Skeletal muscle satellite cell (primary cell): ENCODE data around the gene DTX3.

Source experiments
- H3K27me3 ChIP-seq: 2 replicates; pipeline ENCODE4 v1.7.0; 2013; ENCODE audit warnings: low read length; ENCODE audit not compliant: control insufficient read depth, insufficient read depth
- H3K36me3 ChIP-seq: 2 replicates; pipeline ENCODE4 v1.7.0; 2013; ENCODE audit warnings: mild to moderate bottlenecking, control low read depth, low read length; ENCODE audit not compliant: insufficient read depth
- H3K4me1 ChIP-seq: 2 replicates; pipeline ENCODE4 v1.7.0; 2013; ENCODE audit warnings: low read length; ENCODE audit not compliant: control insufficient read depth, insufficient read depth
- H3K4me2 ChIP-seq: 2 replicates; pipeline ENCODE4 v1.7.0; 2013; ENCODE audit warnings: mild to moderate bottlenecking, low read length
- H3K4me3 ChIP-seq: 2 replicates; pipeline ENCODE4 v1.7.0; 2013; ENCODE audit warnings: low read length
- H3K9ac ChIP-seq: 2 replicates; pipeline ENCODE4 v1.7.0; 2013; ENCODE audit warnings: mild to moderate bottlenecking, low read depth, low read length, moderate library complexity
- H3K9me3 ChIP-seq: replicated peaks from 2 replicates; pipeline ENCODE4 v1.7.0; 2013; ENCODE audit warnings: mild to moderate bottlenecking, control low read depth, low read length

DTX3 gene

DNA sequence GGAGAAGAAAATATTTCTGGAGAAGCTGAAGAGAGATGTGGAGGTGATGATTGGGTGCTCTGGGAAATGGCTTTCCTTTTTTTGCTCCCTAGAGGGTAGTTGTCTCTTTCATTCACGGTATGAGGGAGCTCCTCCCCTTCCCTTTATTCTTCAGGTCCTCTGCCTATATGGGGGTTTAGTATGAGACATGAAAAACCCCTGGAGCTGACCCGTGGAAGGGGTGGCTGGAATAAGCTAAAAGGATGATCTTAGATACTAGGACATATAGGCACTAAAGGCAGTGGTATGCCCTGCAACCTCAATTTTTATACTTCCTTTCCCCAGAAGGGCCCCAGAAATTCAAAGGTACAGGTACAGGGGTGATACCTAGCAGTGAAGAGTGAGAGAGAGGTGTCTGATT lies 4.2 kb upstream of the DTX3 start:
- no peak overlapping the region for H3K4me3 ChIP-seq
- no peaks in the 10 kb centered on the region for H3K9me3 ChIP-seq
- no peak overlapping the region for H3K9ac ChIP-seq
- no peak overlapping the region for H3K4me2 ChIP-seq
- no peaks in the 10 kb centered on the region for H3K27me3 ChIP-seq
- peaks cover 4% of the 10 kb centered on the region for H3K36me3 ChIP-seq
- peaks cover 11% of the 10 kb centered on the region for H3K4me1 ChIP-seq

GRCh38 chr12:57602544-57602943 lies 2.1 kb upstream of the DTX3 start:
- H3K9ac ChIP-seq = no peak overlapping the region
- H3K36me3 ChIP-seq = peaks cover 4% of the 10 kb centered on the region
- H3K4me2 ChIP-seq = no peak overlapping the region
- H3K27me3 ChIP-seq = no peaks in the 10 kb centered on the region
- peaks cover 15% of the 10 kb centered on the region for H3K4me1 ChIP-seq
- H3K4me3 ChIP-seq = no peak overlapping the region
- no peaks in the 10 kb centered on the region for H3K9me3 ChIP-seq

DNA sequence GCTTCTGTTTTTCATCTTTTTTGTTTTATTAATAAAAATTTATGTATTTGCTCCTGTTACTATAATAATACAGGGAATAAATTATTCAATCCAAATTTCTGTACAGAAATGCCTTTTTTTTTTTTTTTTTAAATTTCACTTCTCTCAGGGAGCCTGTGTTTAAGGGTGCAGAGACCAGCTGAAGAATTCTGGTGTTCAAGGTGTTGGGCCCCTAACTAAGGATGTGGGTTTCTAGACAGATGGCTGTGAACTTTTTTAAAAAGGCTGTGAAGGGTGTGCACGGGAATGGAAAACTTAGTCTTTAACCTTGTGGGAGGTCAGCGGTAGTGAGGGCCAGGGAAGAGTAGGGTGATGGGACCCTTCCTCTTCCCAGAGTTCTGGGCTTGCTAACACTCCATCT lies 1.3 kb upstream of the DTX3 start:
- no peak overlapping the region for H3K4me3 ChIP-seq
- no peaks in the 10 kb centered on the region for H3K27me3 ChIP-seq
- no peaks in the 10 kb centered on the region for H3K9me3 ChIP-seq
- peaks cover 15% of the 10 kb centered on the region for H3K4me1 ChIP-seq
- H3K4me2 ChIP-seq = no peak overlapping the region
- H3K36me3 ChIP-seq = peaks cover 4% of the 10 kb centered on the region
- H3K9ac ChIP-seq = no peak overlapping the region

DNA sequence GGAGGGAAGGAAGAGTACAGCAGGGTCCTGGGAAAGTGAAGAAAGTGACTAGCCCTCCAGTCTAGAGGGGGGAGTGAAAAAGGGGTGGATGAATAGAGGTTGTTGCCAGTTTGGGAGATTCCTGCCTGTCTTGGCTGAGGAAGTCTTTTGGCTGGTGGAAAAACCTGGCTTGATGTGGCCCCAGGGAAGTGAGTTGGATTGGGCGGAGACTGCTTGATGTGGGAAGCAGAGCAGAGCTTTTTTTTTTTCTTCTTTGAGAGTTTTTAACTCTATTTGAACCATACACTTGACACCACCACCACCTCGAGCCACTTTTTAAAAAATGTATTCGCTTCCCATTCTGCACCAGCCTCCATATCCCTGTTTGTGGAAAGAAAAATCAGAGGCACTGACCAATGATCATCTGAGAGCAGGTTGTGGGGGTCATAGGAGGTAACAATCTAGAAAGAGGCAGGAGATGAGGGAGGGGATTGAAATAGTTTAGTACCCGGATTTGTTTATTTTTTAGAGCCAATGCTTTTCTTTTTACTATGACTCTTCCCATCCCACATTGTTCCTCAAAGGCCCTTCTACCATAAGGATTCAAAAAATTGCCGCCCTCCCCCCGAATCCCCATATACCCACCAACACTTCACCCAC lies 690 bp upstream of the DTX3 start:
- Histone ChIP-seq H3K4me1 (peaks cover 15% of the 10 kb centered on the region), H3K9ac (peak overlapping the region; percentile 78), H3K4me3 (peak overlapping the region; percentile 73), H3K4me2 (peak overlapping the region; percentile 86), H3K9me3 (no peaks in the 10 kb centered on the region), H3K27me3 (no peaks in the 10 kb centered on the region), H3K36me3 (peaks cover 4% of the 10 kb centered on the region)

- H3K4me2 ChIP-seq = peak overlapping the region; percentile 83
- peaks cover 4% of the 10 kb centered on the region for H3K36me3 ChIP-seq
- peak overlapping the region; percentile 71 for H3K4me3 ChIP-seq
- H3K27me3 ChIP-seq = no peaks in the 10 kb centered on the region
- peaks cover 15% of the 10 kb centered on the region for H3K4me1 ChIP-seq
- H3K9me3 ChIP-seq = no peaks in the 10 kb centered on the region
- peak overlapping the region; percentile 82 for H3K9ac ChIP-seq
These were observed 577 bp downstream of the DTX3 start for GRCh38 chr12:57604992-57605810.

DNA sequence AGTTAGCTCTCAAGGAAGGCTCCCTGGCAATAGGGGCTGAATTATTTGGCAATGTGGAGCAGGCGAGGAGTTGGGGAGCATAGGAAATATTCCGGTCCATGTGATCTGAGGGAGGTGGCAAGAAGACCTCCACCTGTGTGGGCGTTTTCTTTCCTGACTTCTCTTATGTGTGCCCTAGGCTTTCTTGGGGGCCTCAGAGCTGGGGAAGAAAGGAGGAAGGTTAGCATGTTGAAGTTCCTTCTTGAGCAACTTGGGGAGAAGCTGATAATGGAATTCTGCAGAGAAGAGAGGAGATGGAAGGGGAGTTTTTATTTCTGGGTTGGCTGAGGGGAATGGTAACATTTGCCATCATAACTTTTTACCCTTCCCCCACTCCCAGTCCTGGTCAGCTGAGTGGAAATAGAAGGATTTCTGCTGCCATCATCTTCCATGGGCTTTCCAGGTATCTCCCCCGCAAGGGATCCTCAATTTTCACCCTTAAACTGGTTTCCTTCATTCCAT lies 1.2 kb downstream of the DTX3 start:
- Histone ChIP-seq H3K27me3 (peaks cover 6% of the 10 kb centered on the region), H3K4me3 (peak overlapping the region; percentile 71), H3K4me1 (peaks cover 16% of the 10 kb centered on the region)

DNA sequence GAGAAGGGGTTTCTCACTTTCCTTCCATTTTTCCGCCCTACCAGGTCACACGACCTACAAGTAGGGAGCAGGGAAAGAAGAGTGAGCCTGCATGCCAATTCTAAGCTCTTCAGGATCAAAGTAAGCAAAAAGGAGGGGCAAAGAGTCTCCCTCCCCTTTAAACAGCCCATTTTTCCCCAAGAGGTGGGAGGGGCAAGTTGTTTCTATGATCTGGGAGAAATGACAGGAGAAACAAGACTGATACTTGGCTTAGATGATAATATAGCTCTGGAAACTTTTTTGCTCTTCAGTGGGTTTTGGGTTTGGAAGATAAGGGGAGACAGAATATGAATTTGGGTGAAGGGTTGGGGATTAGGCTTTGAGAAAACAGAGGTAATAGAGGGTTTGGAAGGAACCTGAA lies 1.8 kb downstream of the DTX3 start:
- Histone ChIP-seq H3K4me3 (no peak overlapping the region), H3K36me3 (peaks cover 4% of the 10 kb centered on the region), H3K4me1 (peaks cover 19% of the 10 kb centered on the region), H3K9ac (no peak overlapping the region), H3K9me3 (no peaks in the 10 kb centered on the region), H3K27me3 (peaks cover 7% of the 10 kb centered on the region), H3K4me2 (no peak overlapping the region)

More for the DNA sequence above, 1.2 kb downstream of the DTX3 start:
- Histone ChIP-seq H3K9ac (no peak overlapping the region), H3K4me2 (peak overlapping the region; percentile 83), H3K9me3 (no peaks in the 10 kb centered on the region), H3K36me3 (peaks cover 4% of the 10 kb centered on the region)

DNA sequence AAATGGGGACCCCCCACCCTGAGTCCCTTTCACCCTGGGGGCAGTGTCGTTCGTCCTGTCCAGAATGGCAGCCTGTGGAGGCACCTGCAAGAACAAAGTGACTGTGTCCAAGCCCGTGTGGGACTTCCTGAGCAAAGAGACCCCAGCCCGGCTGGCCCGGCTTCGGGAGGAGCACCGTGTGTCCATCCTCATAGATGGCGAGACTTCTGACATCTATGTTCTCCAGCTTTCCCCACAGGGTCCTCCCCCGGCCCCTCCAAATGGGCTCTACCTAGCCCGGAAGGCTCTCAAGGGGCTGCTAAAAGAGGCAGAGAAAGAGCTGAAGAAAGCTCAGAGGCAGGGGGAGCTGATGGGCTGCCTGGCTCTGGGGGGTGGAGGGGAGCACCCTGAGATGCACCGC lies 2.2 kb downstream of the DTX3 start:
- H3K27me3 ChIP-seq = peaks cover 7% of the 10 kb centered on the region
- no peak overlapping the region for H3K9ac ChIP-seq
- no peak overlapping the region for H3K4me3 ChIP-seq
- H3K36me3 ChIP-seq = peaks cover 4% of the 10 kb centered on the region
- H3K9me3 ChIP-seq = no peaks in the 10 kb centered on the region
- H3K4me1 ChIP-seq = peaks cover 19% of the 10 kb centered on the region
- H3K4me2 ChIP-seq = no peak overlapping the region

DNA sequence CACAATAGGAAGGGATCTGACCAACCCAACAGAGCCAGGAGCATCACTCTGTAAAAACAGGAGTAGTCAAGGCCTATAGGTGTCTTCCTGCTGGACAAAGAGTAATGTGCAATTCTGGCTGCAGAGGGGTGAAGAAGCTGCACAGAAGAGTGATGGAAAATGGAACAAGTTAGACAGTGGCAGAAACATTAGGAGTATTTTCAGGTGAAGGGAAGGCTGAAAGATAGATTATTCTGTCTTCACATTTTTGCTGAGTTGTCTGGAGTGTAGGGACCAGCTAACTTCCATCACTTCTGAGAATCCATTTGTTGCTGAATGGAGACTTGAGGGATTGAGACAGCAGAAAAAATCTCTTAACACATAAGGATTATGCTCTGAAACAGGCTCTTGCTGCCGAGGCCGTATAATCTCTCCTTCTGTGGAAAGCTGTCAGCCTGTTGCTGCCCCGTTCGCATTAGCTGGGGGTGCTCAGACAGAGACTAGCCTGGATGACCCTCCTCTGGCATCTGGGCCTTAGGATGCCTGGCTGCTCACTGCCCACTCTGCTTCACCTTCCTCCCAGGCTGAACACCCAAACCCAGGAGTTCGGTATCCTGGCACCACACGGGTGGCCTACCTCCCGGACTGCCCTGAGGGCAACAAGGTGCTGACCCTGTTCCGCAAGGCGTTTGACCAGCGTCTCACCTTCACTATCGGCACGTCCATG lies 3.5 kb downstream of the DTX3 start:
- H3K9ac ChIP-seq = no peak overlapping the region
- no peaks in the 10 kb centered on the region for H3K9me3 ChIP-seq
- peaks cover 19% of the 10 kb centered on the region for H3K4me1 ChIP-seq
- H3K4me2 ChIP-seq = no peak overlapping the region
- no peak overlapping the region for H3K4me3 ChIP-seq
- H3K36me3 ChIP-seq = no peaks in the 10 kb centered on the region
- H3K27me3 ChIP-seq = peaks cover 13% of the 10 kb centered on the region

DNA sequence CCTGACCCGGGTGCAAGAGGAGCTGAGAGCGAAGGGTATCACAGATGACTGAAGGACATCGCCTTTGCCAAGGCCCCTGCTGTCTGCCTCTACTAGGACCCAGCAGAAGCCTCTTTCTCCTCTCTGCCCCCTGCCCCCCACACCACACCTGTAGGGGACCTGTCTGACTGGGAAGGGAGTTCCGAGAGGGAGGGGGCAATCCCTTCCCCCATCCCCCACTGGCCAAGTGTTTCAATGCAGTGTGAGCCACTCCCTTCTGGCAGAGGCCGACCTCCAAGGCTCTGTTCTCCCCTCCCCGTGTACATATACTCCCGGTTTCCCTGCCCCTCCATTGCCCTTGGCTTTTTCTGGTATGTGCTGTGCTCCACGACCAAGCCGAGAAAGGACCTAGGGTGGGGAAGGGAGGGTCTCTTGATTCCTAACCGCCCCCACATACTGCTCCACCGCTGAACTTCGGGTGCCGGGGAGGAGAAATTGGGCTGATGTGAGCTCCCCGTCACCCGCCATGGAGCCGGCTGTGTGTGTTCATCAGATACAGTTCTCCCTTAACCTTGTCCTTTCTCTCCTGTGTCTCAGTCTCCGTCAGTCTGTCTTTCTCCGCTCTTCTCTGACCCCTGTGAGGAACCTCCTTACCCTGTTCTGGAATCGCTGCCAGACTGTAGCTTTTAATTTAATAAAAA lies 4.6 kb downstream of the DTX3 start:
- Histone ChIP-seq H3K4me3 (no peak overlapping the region), H3K4me1 (peaks cover 16% of the 10 kb centered on the region), H3K9ac (no peak overlapping the region), H3K9me3 (no peaks in the 10 kb centered on the region), H3K27me3 (peaks cover 13% of the 10 kb centered on the region), H3K36me3 (no peaks in the 10 kb centered on the region), H3K4me2 (no peak overlapping the region)
